HL-60 (cell line): ENCODE data around the gene DSE.

ENCODE experiments used
- DNase-seq, 2 experiments: peaks; one replicate each; pipeline ENCODE4 v3.0.0-alpha.2; 2010 to 2020; ENCODE audit warnings: low read depth in 1 of 2, low spot score in 1 of 2
- H3K27ac ChIP-seq: fragments of 250-450 bp; sonication (Bioruptor Pico); replicated peaks from 2 replicates; pipeline ENCODE4 v1.5.1; 2020; ENCODE audit warnings: mild to moderate bottlenecking, moderate library complexity
- H3K27me3 ChIP-seq: fragments of 250-450 bp; sonication (Bioruptor Pico); 2 replicates; pipeline ENCODE4 v1.5.1; 2021; ENCODE audit warnings: mild to moderate bottlenecking, moderate library complexity; ENCODE audit not compliant: insufficient read depth, poor library complexity, severe bottlenecking
- H3K4me3 ChIP-seq: replicated peaks from 2 replicates; pipeline ENCODE4 v1.5.1; 2011; ENCODE audit warnings: mild to moderate bottlenecking, control low read depth, low read length; ENCODE audit not compliant: insufficient read depth
- CTCF ChIP-seq: IDR thresholded peaks from one replicate; pipeline ENCODE4 v1.5.1; 2011; ENCODE audit warnings: low read length, control low read depth, inconsistent platforms; ENCODE audit not compliant: insufficient read depth
- GABPA ChIP-seq: IDR thresholded peaks from 2 replicates; pipeline ENCODE4 v1.6.1; 2012; ENCODE audit warnings: low read depth
- POLR2AphosphoS5 ChIP-seq: IDR thresholded peaks from 2 replicates; pipeline ENCODE4 v1.6.1; 2012; ENCODE audit warnings: low read depth
- REST ChIP-seq: IDR thresholded peaks from 2 replicates; pipeline ENCODE4 v1.6.1; 2012; ENCODE audit warnings: low read depth; ENCODE audit not compliant: insufficient replicate concordance
- SPI1 ChIP-seq: IDR thresholded peaks from 2 replicates; pipeline ENCODE4 v1.6.1; 2012; ENCODE audit warnings: low read depth, mild to moderate bottlenecking, borderline replicate concordance

DSE gene

GRCh38 chr6:116371918-116372209 lies 1.1 kb downstream of the DSE start:
- TF ChIP-seq CTCF, result no peak
- TF ChIP-seq GABPA, result no peak
- no peak for TF ChIP-seq POLR2AphosphoS5
- no peak for TF ChIP-seq REST
- no peak for TF ChIP-seq SPI1
- Histone ChIP-seq H3K27me3 (no peaks in the 10 kb centered on the region), H3K27ac (no peak overlapping the region)

GRCh38 chr6:116373300-116373699 lies 2.6 kb downstream of the DSE start:
- no peak overlapping the region for H3K27ac ChIP-seq
- TF ChIP-seq SPI1 (no peak), CTCF (no peak), POLR2AphosphoS5 (no peak), REST (no peak), GABPA (no peak)
- H3K4me3 ChIP-seq, result no peak overlapping the region
- no peak for DNase-seq
- H3K27me3 ChIP-seq, result no peaks in the 10 kb centered on the region

More at GRCh38 chr6:116371918-116372209, 1.1 kb downstream of the DSE start:
- peak overlapping the region; percentile 62; the same call in 1 of the 2 replicates for H3K4me3 ChIP-seq
- DNase-seq, result no peak

GRCh38 chr6:116373940-116374339 lies 3.2 kb downstream of the DSE start:
- no peak overlapping the region for H3K4me3 ChIP-seq
- DNase-seq, result no peak
- no peaks in the 10 kb centered on the region for H3K27me3 ChIP-seq
- TF ChIP-seq REST, result no peak
- TF ChIP-seq CTCF, result no peak
- no peak for TF ChIP-seq SPI1
- no peak for TF ChIP-seq POLR2AphosphoS5
- no peak for TF ChIP-seq GABPA
- no peak overlapping the region for H3K27ac ChIP-seq
